ENCODE data around the gene RASGRF1. TPM values are rescaled to one million over a fixed set of nuclear protein-coding genes. Genes with fewer than 3 reads are reported as not detected.

RASGRF1 gene
- polyA plus RNA-seq, 3 donors: 0.11 TPM; not detected in 2

DNA sequence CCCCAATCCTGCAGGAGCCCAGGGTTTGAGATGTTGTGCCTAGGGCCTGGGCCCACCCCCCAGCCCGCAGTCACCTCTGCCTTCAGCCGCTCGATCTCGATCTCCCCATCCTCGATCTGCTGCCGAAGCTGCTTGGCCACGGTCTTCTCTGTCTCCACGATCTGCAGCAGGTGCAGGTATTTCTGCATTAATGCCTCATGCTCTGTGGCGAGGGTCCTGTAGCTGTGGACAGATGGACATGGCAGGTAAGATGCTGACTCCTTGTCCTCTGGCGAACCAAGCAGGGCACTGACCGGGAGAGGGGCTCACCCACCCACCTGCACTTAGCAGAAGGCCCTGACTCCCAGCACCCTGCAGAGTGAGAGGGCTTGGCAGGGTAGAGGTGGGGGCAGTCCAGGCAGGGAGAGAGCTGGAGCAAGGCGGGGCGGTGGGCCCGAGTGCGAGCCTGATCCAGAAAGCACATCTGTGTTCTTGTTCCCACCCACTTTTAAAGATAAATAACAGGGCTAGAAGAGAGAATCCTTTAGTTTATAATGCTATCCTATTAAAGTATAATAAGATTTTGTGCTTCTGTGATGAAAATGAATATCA lies 32.2 kb downstream of the RASGRF1 start:
- H2AFZ ChIP-seq (ENCODE audit: insufficient read depth, low read depth, low read length, poor library complexity, severe bottlenecking): no peak overlapping the region
- no peak overlapping the region for H3K9ac ChIP-seq (ENCODE audit: insufficient read depth, low read length, poor library complexity, severe bottlenecking)
- H3K36me3 ChIP-seq (replicated peaks in 1 of 2; ENCODE audit: control insufficient read depth in 1 of 2, insufficient read depth in 2 of 2, low read length in 2 of 2): no peaks in the 10 kb centered on the region
- Mint-ChIP-seq H3K4me1 (no peaks in the 10 kb centered on the region), H3K4me3 (no peak overlapping the region), H3K9me3 (no peaks in the 10 kb centered on the region), H3K27ac (no peak overlapping the region), H3K36me3 (no peaks in the 10 kb centered on the region), H3K27me3 (ENCODE audit: low read depth in 3 of 3) (peaks cover 8 to 12% (median 8%) of the 10 kb centered on the region in 3 donors)
- H4K20me1 ChIP-seq (ENCODE audit: insufficient read depth, low read length): no peaks in the 10 kb centered on the region
- H3K79me2 ChIP-seq (ENCODE audit: insufficient read depth, low read length): no peaks in the 10 kb centered on the region
- TF ChIP-seq, protein P1, sequence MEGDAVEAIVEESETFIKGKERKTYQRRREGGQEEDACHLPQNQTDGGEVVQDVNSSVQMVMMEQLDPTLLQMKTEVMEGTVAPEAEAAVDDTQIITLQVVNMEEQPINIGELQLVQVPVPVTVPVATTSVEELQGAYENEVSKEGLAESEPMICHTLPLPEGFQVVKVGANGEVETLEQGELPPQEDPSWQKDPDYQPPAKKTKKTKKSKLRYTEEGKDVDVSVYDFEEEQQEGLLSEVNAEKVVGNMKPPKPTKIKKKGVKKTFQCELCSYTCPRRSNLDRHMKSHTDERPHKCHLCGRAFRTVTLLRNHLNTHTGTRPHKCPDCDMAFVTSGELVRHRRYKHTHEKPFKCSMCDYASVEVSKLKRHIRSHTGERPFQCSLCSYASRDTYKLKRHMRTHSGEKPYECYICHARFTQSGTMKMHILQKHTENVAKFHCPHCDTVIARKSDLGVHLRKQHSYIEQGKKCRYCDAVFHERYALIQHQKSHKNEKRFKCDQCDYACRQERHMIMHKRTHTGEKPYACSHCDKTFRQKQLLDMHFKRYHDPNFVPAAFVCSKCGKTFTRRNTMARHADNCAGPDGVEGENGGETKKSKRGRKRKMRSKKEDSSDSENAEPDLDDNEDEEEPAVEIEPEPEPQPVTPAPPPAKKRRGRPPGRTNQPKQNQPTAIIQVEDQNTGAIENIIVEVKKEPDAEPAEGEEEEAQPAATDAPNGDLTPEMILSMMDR (IDR thresholded peaks at IDR 0.05): no peak
- H3K27ac ChIP-seq (ENCODE audit: low read depth in 1 of 2, low read length in 2 of 2): no peak overlapping the region
- intact Hi-C loops (cut with micrococcal nuclease): no loop called here
- no peak overlapping the region for H3K4me2 ChIP-seq (replicated peaks; ENCODE audit: extremely low read depth, low read length, poor library complexity, severe bottlenecking)
- no peaks in the 10 kb centered on the region for H3K9me3 ChIP-seq (replicated peaks in 1 of 2; ENCODE audit: control insufficient read depth in 1 of 2, insufficient read depth in 1 of 2, low read length in 2 of 2)
- H3K4me1 ChIP-seq (ENCODE audit: control insufficient read depth in 1 of 2, insufficient read depth in 2 of 2, low read length in 2 of 2): no peaks in the 10 kb centered on the region
- no peak overlapping the region for H3K4me3 ChIP-seq (replicated peaks in 1 of 3; ENCODE audit: low read depth in 2 of 3, low read length in 3 of 3)
- no peak for DNase-seq
- no peaks in the 10 kb centered on the region for H3K27me3 ChIP-seq (ENCODE audit: control insufficient read depth in 2 of 2, insufficient read depth in 2 of 2, low read length in 2 of 2)
- 93% methylated on average over 7 of the region's 15 CpGs for WGBS (ENCODE audit: insufficient coverage)

DNA sequence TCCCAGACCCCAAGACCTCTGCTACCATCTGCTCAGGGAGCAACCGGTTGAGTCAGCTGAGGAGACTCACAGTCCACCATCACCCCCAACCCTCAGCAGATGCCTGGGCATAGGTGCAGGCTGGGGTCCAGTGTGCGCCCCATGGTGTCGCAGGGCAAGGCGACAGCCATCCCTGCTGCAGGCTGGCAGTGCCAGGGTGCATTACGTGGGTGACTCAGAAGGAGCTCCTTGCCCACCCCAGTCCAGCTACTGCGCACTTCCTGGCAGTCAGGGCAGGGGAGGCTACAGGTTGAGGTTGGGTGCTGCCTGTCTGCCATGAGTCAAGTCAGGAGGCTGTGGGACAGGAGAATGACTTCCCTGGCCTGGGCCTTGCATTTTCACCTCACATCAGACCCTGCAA lies 33.5 kb downstream of the RASGRF1 start:
- Histone ChIP-seq H4K20me1 (ENCODE audit: insufficient read depth, low read length) (no peaks in the 10 kb centered on the region), H3K79me2 (ENCODE audit: insufficient read depth, low read length) (no peaks in the 10 kb centered on the region), H2AFZ (ENCODE audit: insufficient read depth, low read depth, low read length, poor library complexity, severe bottlenecking) (no peak overlapping the region), H3K9me3 (replicated peaks in 1 of 2; ENCODE audit: control insufficient read depth in 1 of 2, insufficient read depth in 1 of 2, low read length in 2 of 2) (no peaks in the 10 kb centered on the region), H3K4me3 (replicated peaks in 1 of 3; ENCODE audit: low read depth in 2 of 3, low read length in 3 of 3) (no peak overlapping the region), H3K9ac (ENCODE audit: insufficient read depth, low read length, poor library complexity, severe bottlenecking) (no peak overlapping the region), H3K27ac (ENCODE audit: low read depth in 1 of 2, low read length in 2 of 2) (no peak overlapping the region), H3K4me2 (replicated peaks; ENCODE audit: extremely low read depth, low read length, poor library complexity, severe bottlenecking) (no peak overlapping the region), H3K27me3 (ENCODE audit: control insufficient read depth in 2 of 2, insufficient read depth in 2 of 2, low read length in 2 of 2) (no peaks in the 10 kb centered on the region), H3K36me3 (replicated peaks in 1 of 2; ENCODE audit: control insufficient read depth in 1 of 2, insufficient read depth in 2 of 2, low read length in 2 of 2) (no peaks in the 10 kb centered on the region), H3K4me1 (ENCODE audit: control insufficient read depth in 1 of 2, insufficient read depth in 2 of 2, low read length in 2 of 2) (no peaks in the 10 kb centered on the region)
- intact Hi-C loops (cut with micrococcal nuclease): no loop called here
- DNase-seq: no peak
- WGBS (ENCODE audit: insufficient coverage): 96% methylated on average over 6 of the region's 6 CpGs
- H3K9me3 Mint-ChIP-seq: peaks cover 0 to 4% (median 0%) of the 10 kb centered on the region in 7 donors
- no peaks in the 10 kb centered on the region for H3K36me3 Mint-ChIP-seq
- H3K4me3 Mint-ChIP-seq: no peak overlapping the region
- no peak overlapping the region for H3K27ac Mint-ChIP-seq
- TF ChIP-seq, protein P1 (IDR thresholded peaks at IDR 0.05): no peak
- no peaks in the 10 kb centered on the region for H3K4me1 Mint-ChIP-seq
- H3K27me3 Mint-ChIP-seq (ENCODE audit: low read depth in 3 of 3): peaks cover 7 to 13% (median 12%) of the 10 kb centered on the region in 3 donors
